Measurements from ENCODE around the gene GPBP1L1. TPM values are rescaled to one million over a fixed set of nuclear protein-coding genes. Genes with fewer than 3 reads are reported as not detected.
A peak's percentile ranks its signal among the peaks of the same experiment; 100 is the strongest.

Gene GPBP1L1
- total and polyA plus RNA-seq, 9 of the 15 experiments (the other 6 are each of a cell fraction or from before 2014, with no cell fraction given) = 86.0 to 216 (median 138) TPM

- TF ChIP-seq TCFL5 (CRISPR knock-in tag; conservative IDR thresholded peaks at IDR 0.05) = no peak
- TF ChIP-seq ATF1 (CRISPR knock-in tag; IDR thresholded peaks at IDR 0.05) = no peak; the same call in 1 of the 2 replicates
- TF ChIP-seq ATF1 (tag; IDR thresholded peaks at IDR 0.05) = peak; percentile 95
- peak; percentile 96 for TF ChIP-seq SMAD1 (IDR thresholded peaks at IDR 0.05; ENCODE audit: low read depth, low read length, partially characterized antibody)
- 0 out of 2 replicates have a peak, but pooled peaks have one; percentile 77 for TF ChIP-seq SREBF2 (CRISPR knock-in tag; IDR thresholded peaks at IDR 0.05)
- no peak for TF ChIP-seq ZFPM2 (CRISPR knock-in tag; IDR thresholded peaks at IDR 0.05)
- no peak for TF ChIP-seq HMBOX1 (IDR thresholded peaks at IDR 0.05)
- no peak for TF ChIP-seq MAFG (tag; conservative IDR thresholded peaks at IDR 0.05)
- TF ChIP-seq TCF7 (IDR thresholded peaks at IDR 0.05; ENCODE audit: borderline replicate concordance) = no peak
- no peak for TF ChIP-seq NFYB (IDR thresholded peaks at IDR 0.05; ENCODE audit: extremely low read depth, insufficient read length)
- no peak for TF ChIP-seq RFX7 (CRISPR knock-in tag; IDR thresholded peaks at IDR 0.05)
- TF ChIP-seq, protein P1, sequence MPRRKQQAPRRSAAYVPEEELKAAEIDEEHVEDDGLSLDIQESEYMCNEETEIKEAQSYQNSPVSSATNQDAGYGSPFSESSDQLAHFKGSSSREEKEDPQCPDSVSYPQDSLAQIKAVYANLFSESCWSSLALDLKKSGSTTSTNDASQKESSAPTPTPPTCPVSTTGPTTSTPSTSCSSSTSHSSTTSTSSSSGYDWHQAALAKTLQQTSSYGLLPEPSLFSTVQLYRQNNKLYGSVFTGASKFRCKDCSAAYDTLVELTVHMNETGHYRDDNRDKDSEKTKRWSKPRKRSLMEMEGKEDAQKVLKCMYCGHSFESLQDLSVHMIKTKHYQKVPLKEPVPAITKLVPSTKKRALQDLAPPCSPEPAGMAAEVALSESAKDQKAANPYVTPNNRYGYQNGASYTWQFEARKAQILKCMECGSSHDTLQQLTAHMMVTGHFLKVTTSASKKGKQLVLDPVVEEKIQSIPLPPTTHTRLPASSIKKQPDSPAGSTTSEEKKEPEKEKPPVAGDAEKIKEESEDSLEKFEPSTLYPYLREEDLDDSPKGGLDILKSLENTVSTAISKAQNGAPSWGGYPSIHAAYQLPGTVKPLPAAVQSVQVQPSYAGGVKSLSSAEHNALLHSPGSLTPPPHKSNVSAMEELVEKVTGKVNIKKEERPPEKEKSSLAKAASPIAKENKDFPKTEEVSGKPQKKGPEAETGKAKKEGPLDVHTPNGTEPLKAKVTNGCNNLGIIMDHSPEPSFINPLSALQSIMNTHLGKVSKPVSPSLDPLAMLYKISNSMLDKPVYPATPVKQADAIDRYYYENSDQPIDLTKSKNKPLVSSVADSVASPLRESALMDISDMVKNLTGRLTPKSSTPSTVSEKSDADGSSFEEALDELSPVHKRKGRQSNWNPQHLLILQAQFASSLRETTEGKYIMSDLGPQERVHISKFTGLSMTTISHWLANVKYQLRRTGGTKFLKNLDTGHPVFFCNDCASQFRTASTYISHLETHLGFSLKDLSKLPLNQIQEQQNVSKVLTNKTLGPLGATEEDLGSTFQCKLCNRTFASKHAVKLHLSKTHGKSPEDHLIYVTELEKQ (CRISPR knock-in tag; IDR thresholded peaks at IDR 0.05) = no peak
- TF ChIP-seq FOXO4 (CRISPR knock-in tag; IDR thresholded peaks at IDR 0.05) = no peak
- peak; percentile 83 for TF ChIP-seq BRD4 (IDR thresholded peaks at IDR 0.05)
- TF ChIP-seq, protein P2, sequence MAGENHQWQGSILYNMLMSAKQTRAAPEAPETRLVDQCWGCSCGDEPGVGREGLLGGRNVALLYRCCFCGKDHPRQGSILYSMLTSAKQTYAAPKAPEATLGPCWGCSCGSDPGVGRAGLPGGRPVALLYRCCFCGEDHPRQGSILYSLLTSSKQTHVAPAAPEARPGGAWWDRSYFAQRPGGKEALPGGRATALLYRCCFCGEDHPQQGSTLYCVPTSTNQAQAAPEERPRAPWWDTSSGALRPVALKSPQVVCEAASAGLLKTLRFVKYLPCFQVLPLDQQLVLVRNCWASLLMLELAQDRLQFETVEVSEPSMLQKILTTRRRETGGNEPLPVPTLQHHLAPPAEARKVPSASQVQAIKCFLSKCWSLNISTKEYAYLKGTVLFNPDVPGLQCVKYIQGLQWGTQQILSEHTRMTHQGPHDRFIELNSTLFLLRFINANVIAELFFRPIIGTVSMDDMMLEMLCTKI (IDR thresholded peaks at IDR 0.05; ENCODE audit: partially characterized antibody) = no peak
- TF ChIP-seq, protein P3, sequence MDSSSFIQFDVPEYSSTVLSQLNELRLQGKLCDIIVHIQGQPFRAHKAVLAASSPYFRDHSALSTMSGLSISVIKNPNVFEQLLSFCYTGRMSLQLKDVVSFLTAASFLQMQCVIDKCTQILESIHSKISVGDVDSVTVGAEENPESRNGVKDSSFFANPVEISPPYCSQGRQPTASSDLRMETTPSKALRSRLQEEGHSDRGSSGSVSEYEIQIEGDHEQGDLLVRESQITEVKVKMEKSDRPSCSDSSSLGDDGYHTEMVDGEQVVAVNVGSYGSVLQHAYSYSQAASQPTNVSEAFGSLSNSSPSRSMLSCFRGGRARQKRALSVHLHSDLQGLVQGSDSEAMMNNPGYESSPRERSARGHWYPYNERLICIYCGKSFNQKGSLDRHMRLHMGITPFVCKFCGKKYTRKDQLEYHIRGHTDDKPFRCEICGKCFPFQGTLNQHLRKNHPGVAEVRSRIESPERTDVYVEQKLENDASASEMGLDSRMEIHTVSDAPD (CRISPR knock-in tag; IDR thresholded peaks at IDR 0.05) = no peak
- no peak for TF ChIP-seq FOXP1 (CRISPR knock-in tag; IDR thresholded peaks at IDR 0.05)
- peak; percentile 42 for TF ChIP-seq NFIC (IDR thresholded peaks at IDR 0.05)
- no peak for TF ChIP-seq ZNF408 (CRISPR knock-in tag; IDR thresholded peaks at IDR 0.05; ENCODE audit: low read depth)
- TF ChIP-seq CREB1 (IDR thresholded peaks at IDR 0.05) = peak; percentile 86
- TF ChIP-seq CREB1 (CRISPR knock-in tag; IDR thresholded peaks at IDR 0.05) = peak; percentile 93
Observed at GRCh38 chr1:45687014-45687753, 851 bp upstream of the GPBP1L1 start (continued).

Measured in K562 (cell line).